Bronchial epithelial cell (primary cell): ENCODE results near the gene SLC4A9. TPM values are rescaled to one million over a fixed set of nuclear protein-coding genes. Genes with fewer than 3 reads are reported as not detected.

Source experiments
- DNase-seq: peaks from one replicate; pipeline ENCODE4 v3.0.0-alpha.2; 2010; ENCODE audit warnings: low read depth
- FAIRE-seq: peaks from 2 replicates; lab custom pipeline; 2011; peaks lifted over from hg19 to GRCh38; lab: Jason Lieb, UNC
- H3K27me3 ChIP-seq: 2 replicates; pipeline ENCODE4 v1.5.1; 2011; ENCODE audit warnings: low read length; ENCODE audit not compliant: control insufficient read depth, insufficient read depth
- H3K36me3 ChIP-seq: 2 replicates; pipeline ENCODE4 v1.5.1; 2011; ENCODE audit warnings: low read length; ENCODE audit not compliant: control insufficient read depth, insufficient read depth
- H3K4me3 ChIP-seq: 2 replicates; pipeline ENCODE4 v1.5.1; 2011; ENCODE audit warnings: mild to moderate bottlenecking, low read depth, low read length, control low read depth
- total RNA-seq: library from RNA; depleted of rRNA; stranded (reverse); fragments of >200 nt; gene quantifications from 2 replicates; pipeline ENCODE4 v1.2.1, GENCODE V29; 2014
- TF ChIP-seq, protein P1 (sequence below): IDR thresholded peaks from 2 replicates; pipeline ENCODE4 v1.5.1; 2011; ENCODE audit warnings: mild to moderate bottlenecking, moderate library complexity, low read length, control low read depth, inconsistent platforms; ENCODE audit not compliant: insufficient read depth, severe bottlenecking

SLC4A9 gene
- total RNA-seq, 1 donor from 2014 or later = not detected

DNA sequence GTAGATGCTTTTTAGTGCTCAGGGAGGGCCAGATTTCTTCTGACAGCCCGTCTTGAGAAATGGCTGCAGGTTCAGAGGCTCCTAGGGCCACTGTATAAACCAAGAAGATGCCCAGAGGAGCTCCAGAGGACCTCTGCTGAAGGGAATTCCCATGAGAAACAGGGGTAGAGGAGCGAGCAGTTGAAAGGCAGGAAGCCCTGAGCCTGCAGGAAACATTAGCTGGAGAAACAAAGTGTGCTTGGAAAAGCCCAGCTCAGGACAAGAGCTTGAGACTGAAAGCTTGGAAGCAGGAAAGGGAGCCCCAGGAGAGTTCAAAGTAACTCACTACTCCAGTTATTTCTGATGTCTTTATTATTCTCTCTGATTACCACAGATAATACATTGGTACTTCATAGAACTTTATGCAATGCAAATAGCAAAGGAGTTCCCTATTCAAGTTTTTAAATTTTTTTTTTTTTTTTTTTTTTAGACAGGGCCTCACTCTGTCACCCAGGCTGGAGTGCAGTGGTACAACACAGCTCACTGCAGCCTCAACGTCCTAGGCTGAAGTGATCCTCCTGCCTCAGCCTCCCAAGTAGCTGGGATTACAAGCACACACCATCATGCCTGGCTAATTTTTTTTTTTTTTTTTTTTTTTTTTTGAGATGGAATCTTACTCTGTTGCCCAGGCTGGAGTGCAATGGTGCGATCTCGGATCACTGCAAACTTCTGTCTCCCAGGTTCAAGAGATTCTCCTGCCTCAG lies 30.1 kb upstream of the SLC4A9 start:
- TF ChIP-seq, protein P1, sequence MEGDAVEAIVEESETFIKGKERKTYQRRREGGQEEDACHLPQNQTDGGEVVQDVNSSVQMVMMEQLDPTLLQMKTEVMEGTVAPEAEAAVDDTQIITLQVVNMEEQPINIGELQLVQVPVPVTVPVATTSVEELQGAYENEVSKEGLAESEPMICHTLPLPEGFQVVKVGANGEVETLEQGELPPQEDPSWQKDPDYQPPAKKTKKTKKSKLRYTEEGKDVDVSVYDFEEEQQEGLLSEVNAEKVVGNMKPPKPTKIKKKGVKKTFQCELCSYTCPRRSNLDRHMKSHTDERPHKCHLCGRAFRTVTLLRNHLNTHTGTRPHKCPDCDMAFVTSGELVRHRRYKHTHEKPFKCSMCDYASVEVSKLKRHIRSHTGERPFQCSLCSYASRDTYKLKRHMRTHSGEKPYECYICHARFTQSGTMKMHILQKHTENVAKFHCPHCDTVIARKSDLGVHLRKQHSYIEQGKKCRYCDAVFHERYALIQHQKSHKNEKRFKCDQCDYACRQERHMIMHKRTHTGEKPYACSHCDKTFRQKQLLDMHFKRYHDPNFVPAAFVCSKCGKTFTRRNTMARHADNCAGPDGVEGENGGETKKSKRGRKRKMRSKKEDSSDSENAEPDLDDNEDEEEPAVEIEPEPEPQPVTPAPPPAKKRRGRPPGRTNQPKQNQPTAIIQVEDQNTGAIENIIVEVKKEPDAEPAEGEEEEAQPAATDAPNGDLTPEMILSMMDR = no peak
- no peak for FAIRE-seq
- H3K36me3 ChIP-seq = peaks cover 7% of the 10 kb centered on the region
- H3K4me3 ChIP-seq = no peak overlapping the region
- no peaks in the 10 kb centered on the region for H3K27me3 ChIP-seq
- DNase-seq = no peak

DNA sequence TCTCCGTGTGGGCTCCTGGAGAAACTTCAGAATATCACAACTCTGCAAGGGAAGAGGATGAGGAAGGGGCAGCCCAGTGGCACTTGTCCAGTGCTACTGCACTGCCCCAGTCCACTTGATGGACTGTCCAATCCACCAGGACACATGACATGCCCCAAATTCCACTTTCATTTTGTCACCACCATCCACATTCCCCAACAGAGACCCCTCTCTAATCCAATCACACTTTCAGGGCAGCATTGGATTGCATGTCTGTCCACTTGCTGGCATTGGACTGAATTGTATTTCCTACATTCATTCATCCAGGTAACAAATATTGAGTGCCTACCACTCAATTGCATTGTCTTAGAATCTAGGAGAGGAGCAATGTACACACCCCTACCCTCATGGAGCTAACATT lies 28.4 kb upstream of the SLC4A9 start:
- no peaks in the 10 kb centered on the region for H3K27me3 ChIP-seq
- no peak for FAIRE-seq
- H3K36me3 ChIP-seq = peaks cover 16% of the 10 kb centered on the region
- no peak for DNase-seq
- TF ChIP-seq, protein P1 = no peak
- H3K4me3 ChIP-seq = no peak overlapping the region

DNA sequence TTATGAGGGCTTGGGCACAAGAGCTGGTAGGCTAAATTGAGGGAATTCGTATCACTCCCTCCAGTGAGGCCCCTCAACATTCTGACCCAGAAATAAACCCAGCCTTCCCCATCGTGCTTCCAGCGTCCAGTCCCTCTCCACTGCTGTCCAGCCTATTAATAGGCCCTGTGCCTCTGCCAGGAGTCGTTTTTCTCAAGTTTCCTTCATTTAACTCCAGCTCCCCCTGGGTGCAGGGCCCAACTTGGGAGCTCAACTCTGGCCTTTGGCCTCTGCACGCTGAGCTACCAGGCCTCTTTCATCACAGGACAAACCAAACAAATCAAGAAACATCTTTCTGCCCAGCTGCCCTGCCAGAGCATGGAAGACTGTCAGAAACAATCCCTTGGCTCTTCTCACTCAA lies 23.6 kb upstream of the SLC4A9 start:
- no peak for DNase-seq
- peaks cover 34% of the 10 kb centered on the region for H3K36me3 ChIP-seq
- FAIRE-seq = no peak
- TF ChIP-seq, protein P1 = no peak
- H3K4me3 ChIP-seq = no peak overlapping the region
- no peaks in the 10 kb centered on the region for H3K27me3 ChIP-seq

DNA sequence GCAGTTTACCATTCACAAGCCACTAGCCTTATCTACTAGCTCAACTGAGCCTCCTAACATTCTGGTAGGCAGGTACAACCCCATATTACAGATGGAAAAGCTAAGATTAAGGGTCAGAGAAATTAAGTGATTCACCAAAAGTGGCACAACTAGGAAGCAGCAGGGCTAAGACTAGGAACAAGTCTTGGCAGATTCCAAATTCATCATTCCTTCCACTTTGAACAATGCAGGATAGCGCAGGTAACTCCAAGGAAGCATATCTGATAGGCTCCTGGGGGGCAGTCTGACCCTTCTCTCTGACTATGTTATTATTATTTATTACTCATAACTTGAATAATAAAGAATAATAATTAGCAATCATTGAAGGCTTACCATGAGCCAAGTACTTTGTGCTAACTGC lies 22.1 kb upstream of the SLC4A9 start:
- H3K27me3 ChIP-seq = no peaks in the 10 kb centered on the region
- H3K4me3 ChIP-seq = no peak overlapping the region
- no peak for FAIRE-seq
- DNase-seq = peak; percentile 88
- TF ChIP-seq, protein P1 = no peak
- peaks cover 47% of the 10 kb centered on the region for H3K36me3 ChIP-seq

DNA sequence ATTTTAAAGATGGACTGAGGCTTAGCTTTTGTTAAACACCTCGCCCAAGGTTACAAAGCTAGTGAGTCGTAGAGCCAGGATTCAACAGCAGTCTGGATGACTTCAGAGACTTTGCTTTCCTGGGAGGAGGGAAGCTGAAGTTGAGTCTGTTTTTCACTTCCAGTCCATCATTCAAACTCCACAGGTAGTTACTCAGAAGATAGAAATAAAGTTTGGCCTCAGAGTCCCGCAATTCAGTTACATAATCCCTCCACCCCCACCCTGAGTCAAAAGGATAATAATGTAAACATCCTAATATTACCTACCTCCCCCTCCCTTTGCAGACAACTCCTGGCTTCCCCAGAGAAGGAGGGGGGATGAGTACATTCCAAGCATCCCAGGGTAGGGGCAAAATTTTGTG lies 21.7 kb upstream of the SLC4A9 start:
- Histone ChIP-seq H3K4me3 (no peak overlapping the region), H3K36me3 (peaks cover 52% of the 10 kb centered on the region), H3K27me3 (no peaks in the 10 kb centered on the region)
- TF ChIP-seq, protein P1 = no peak
- DNase-seq = peak; percentile 75
- FAIRE-seq = no peak

DNA sequence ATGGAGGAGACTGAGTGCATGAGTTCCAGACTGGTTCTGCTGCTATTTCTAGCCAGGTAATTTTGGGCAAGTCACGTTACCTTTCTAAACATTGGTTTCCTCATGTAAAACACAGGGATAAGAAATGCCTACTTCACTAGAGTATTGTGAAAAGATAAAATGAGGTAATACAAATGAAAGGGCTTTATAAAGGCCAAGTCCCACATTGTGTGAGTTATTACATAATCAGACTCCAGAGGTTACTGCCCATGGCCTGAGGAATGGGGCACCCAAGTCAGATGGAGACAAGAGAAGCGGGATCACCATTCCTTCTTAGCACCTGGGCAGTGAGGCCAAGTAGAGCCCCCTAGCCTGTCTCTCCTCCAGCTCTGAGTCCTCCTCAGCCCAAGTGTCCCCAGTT lies 21.1 kb upstream of the SLC4A9 start:
- Histone ChIP-seq H3K4me3 (no peak overlapping the region), H3K36me3 (peaks cover 53% of the 10 kb centered on the region)
- TF ChIP-seq, protein P1 = no peak

More for the DNA sequence above, 21.1 kb upstream of the SLC4A9 start:
- no peak for DNase-seq
- FAIRE-seq = no peak
- no peaks in the 10 kb centered on the region for H3K27me3 ChIP-seq
